Mucosa of rectum (tissue), 2 donors: ENCODE measurements around the gene PIF1.

Source experiments
- H3K27ac ChIP-seq, 2 donors: one replicate each; pipeline ENCODE4 v1.7.0; 2013; ENCODE audit warnings: inconsistent platforms in 2 of 2, low read depth in 2 of 2, low read length in 2 of 2
- H3K27me3 ChIP-seq, 2 donors: one replicate each; pipeline ENCODE4 v1.7.0; 2013; ENCODE audit warnings: low read length in 2 of 2; ENCODE audit not compliant: control insufficient read depth in 2 of 2, insufficient read depth in 2 of 2
- H3K36me3 ChIP-seq, 2 donors: one replicate each; pipeline ENCODE4 v1.7.0; 2013; ENCODE audit warnings: low read length in 2 of 2; ENCODE audit not compliant: control insufficient read depth in 2 of 2, insufficient read depth in 2 of 2
- H3K4me1 ChIP-seq, 2 donors: one replicate each; pipeline ENCODE4 v1.7.0; 2013; ENCODE audit warnings: low read length in 2 of 2, mild to moderate bottlenecking in 1 of 2; ENCODE audit not compliant: control insufficient read depth in 2 of 2, insufficient read depth in 2 of 2
- H3K4me3 ChIP-seq, 2 donors: one replicate each; pipeline ENCODE4 v1.7.0; 2013; ENCODE audit warnings: low read length in 2 of 2
- H3K9ac ChIP-seq, 2 donors: one replicate each; pipeline ENCODE4 v1.7.0; 2013; ENCODE audit warnings: low read length in 2 of 2, low read depth in 1 of 2, mild to moderate bottlenecking in 1 of 2
- H3K9me3 ChIP-seq, 2 donors: one replicate each; pipeline ENCODE4 v1.7.0; 2013; ENCODE audit warnings: low read length in 2 of 2; ENCODE audit not compliant: control insufficient read depth in 2 of 2
- donor health status: healthy.
- donor health status: Normal muscosa, but diverticular disease.

The PIF1 gene

DNA sequence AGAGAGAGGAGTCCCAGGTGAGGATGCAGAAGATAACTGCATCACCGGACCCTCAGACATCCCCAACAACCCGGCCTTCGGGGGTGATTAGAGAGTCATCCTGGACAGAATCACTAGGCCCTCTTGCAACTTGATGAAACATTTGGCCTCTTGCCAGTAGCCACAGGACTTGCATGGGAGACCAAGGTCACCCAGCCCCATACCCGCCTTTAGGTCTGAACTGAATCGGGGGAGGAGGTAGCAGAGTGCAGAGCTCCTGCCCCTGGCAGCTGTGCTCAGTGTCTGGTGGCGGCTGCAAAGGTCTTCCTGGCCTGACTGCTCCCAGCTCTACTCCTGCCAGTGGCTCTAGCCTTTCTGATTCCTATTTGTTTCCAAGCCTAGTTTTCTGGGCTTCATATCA, 12.4 kb downstream of the PIF1 start:
- no peaks in the 10 kb centered on the region for H3K9me3 ChIP-seq
- H3K36me3 ChIP-seq = no peaks in the 10 kb centered on the region
- H3K27ac ChIP-seq = no peak overlapping the region
- H3K9ac ChIP-seq = no peak overlapping the region
- H3K27me3 ChIP-seq = peaks cover 0 to 3% of the 10 kb centered on the region in 2 donors
- no peak overlapping the region for H3K4me3 ChIP-seq
- no peaks in the 10 kb centered on the region for H3K4me1 ChIP-seq

DNA sequence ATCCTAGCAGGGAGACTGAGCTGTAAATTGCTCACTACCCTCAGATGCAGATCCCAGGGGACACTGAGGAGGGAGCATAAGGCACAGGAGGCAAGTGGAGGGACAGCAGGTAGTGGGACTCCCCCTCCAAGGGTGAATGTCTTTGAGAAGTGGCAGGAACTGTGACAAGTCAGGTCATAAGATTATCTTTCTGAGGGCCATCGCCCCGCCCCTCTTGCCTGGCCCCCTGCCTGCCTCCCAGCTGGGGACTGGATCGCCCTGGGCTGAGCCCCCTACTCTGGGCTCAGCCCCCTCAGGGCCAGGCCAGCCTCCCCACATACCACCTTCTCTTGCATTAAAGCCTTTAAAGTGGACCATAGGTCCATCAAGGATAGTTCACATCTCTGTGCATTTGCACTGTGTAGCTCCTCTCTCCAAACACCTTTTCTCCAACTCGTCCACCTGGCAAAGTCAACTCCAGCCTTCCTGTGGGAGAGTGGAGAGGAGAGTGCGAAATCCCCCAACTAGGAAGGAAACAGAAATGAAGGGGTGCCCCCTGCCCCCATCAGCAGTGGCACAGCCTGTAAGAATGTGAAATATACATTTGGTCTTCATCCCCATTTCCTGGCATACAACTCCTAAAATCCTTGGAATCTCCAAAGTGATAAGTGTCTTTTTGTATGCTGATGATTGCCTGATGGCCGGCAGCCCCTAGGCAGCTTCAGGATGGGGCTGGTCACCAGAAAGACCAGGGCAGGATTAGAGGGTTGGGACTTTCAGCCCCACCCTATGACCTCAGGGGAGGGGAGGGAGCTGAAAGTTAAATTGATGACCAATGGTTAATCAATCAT, 14.7 kb downstream of the PIF1 start:
- peaks cover 0 to 3% of the 10 kb centered on the region in 2 donors for H3K27me3 ChIP-seq
- no peaks in the 10 kb centered on the region for H3K4me1 ChIP-seq
- no peaks in the 10 kb centered on the region for H3K9me3 ChIP-seq
- no peaks in the 10 kb centered on the region for H3K36me3 ChIP-seq
- H3K4me3 ChIP-seq = no peak overlapping the region
- peak overlapping the region in 1 of 2 donors; percentile 4 for H3K9ac ChIP-seq
- H3K27ac ChIP-seq = no peak overlapping the region

DNA sequence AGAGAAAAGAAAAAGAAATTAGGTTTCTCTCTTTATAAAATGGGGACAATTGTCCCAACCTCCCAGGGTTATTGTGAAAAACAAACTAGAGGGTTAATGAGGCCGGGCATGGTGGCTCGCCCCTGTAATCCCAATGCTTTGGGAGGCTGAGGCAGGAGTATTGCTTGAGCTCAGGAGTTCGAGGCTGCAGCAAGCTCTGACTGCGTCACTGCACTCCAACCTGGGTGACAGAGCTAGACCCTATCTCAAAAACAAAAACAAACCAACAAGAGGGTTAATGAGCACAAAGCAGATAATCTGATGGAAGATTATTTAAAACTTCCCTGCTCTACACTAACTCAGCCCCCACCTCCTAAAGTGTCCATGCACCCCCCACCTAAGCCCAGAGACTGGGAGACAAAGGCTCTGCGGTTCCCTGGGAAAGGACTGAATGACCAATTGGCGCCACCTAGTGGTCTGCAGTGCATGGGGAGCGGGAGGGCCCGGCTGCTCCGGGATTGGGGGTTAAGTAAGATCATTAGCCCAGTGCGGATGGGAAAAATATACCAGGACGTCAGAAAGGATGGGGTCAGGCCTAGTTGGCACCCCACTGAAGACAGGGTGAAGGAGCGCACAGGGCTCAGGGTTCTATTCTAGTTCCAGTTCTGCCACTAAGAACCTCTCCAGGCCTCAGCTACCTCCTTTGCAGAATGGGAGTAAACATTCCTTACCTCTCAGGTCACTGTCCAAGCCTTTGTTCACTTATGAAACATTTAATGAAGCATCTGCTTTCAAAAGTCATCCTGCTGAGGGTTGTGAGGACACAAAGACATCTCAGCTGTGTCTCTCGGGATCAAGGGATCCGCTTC, 15.6 kb downstream of the PIF1 start:
- H3K9me3 ChIP-seq = no peaks in the 10 kb centered on the region
- H3K27ac ChIP-seq = no peak overlapping the region
- no peaks in the 10 kb centered on the region for H3K36me3 ChIP-seq
- H3K4me1 ChIP-seq = no peaks in the 10 kb centered on the region
- H3K4me3 ChIP-seq = no peak overlapping the region
- peaks cover 0 to 3% of the 10 kb centered on the region in 2 donors for H3K27me3 ChIP-seq
- peak overlapping the region in 1 of 2 donors; percentile 4 for H3K9ac ChIP-seq

DNA sequence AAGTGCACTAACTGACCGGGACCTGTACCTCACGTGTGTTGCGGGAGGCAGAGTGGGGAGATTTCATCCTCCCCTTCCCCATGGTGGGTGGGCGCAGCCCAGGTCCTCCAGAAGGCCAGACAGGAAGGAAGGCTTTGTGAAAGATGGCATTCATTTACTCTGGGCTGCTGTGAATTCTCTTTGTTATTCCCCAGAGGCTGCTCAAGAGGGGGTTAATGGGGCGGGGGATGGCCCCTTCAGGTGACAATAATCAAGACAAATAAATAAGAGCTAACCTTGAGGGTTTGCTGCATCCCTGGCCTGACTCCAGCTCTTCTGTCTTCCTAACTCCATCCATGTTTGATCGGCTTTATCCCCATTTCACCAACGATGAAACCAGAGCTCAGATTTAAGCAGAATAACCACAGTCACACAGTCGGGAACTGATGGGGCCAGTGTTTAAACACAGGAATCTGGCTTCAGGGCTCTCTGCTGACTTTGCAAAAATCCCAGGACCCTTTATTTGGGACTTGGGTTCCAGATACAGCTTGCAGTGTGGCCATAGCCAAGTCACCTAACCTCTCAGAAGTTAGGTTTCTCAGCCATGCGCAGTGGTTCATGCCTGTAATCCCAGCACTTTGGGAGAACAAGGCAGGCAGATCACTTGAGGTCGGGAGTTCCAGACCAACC, 16.5 kb downstream of the PIF1 start:
- H3K9me3 ChIP-seq = no peaks in the 10 kb centered on the region
- peaks cover 0 to 3% of the 10 kb centered on the region in 2 donors for H3K27me3 ChIP-seq
- H3K36me3 ChIP-seq = no peaks in the 10 kb centered on the region
- no peak overlapping the region for H3K4me3 ChIP-seq
- H3K4me1 ChIP-seq = no peaks in the 10 kb centered on the region
- H3K9ac ChIP-seq = no peak overlapping the region
- no peak overlapping the region for H3K27ac ChIP-seq

GRCh38 chr15:64807751-64808222, 17.7 kb downstream of the PIF1 start:
- Histone ChIP-seq H3K27me3 (peaks cover 0 to 3% of the 10 kb centered on the region in 2 donors), H3K9me3 (no peaks in the 10 kb centered on the region), H3K36me3 (no peaks in the 10 kb centered on the region), H3K9ac (no peak overlapping the region), H3K4me1 (no peaks in the 10 kb centered on the region), H3K4me3 (no peak overlapping the region), H3K27ac (peak overlapping the region in 1 of 2 donors; percentile 38)

- H3K27ac ChIP-seq = peak overlapping the region; percentile 35 to 56
- H3K4me1 ChIP-seq = no peaks in the 10 kb centered on the region
- H3K27me3 ChIP-seq = peaks cover 0 to 3% of the 10 kb centered on the region in 2 donors
- H3K9ac ChIP-seq = no peak overlapping the region
- no peak overlapping the region for H3K4me3 ChIP-seq
- H3K36me3 ChIP-seq = no peaks in the 10 kb centered on the region
- no peaks in the 10 kb centered on the region for H3K9me3 ChIP-seq
Measured at GRCh38 chr15:64807051-64807749, 18.2 kb downstream of the PIF1 start.

DNA sequence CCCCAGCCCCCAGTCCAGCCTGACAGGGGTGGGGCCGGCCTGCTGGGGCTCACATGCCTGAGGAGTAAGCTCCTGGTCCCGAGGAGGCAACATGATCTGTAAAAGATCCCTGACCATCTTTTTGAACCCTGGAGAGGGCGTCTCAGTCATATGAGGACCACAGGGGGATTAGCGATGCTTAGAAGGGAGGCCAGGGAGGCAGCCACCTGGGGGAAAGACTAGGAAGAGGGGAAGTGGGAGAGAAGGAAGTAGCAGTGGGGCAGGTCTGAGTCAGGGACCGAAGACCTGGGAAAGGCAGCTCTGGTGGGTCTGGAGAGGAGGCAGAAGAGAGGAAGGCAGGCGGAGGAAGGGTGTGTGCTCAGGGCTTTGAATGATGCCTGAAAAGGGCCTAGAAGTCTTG, 18.9 kb downstream of the PIF1 start:
- peak overlapping the region; percentile 35 to 56 for H3K27ac ChIP-seq
- no peak overlapping the region for H3K9ac ChIP-seq
- no peaks in the 10 kb centered on the region for H3K9me3 ChIP-seq
- H3K36me3 ChIP-seq = no peaks in the 10 kb centered on the region
- H3K27me3 ChIP-seq = peaks cover 0 to 3% of the 10 kb centered on the region in 2 donors
- H3K4me1 ChIP-seq = no peaks in the 10 kb centered on the region
- no peak overlapping the region for H3K4me3 ChIP-seq

- Histone ChIP-seq H3K27me3 (peaks cover 0 to 3% of the 10 kb centered on the region in 2 donors), H3K9me3 (no peaks in the 10 kb centered on the region), H3K36me3 (no peaks in the 10 kb centered on the region), H3K4me3 (no peak overlapping the region), H3K9ac (no peak overlapping the region), H3K4me1 (no peaks in the 10 kb centered on the region), H3K27ac (no peak overlapping the region)
Measured at GRCh38 chr15:64804619-64805018, 20.8 kb downstream of the PIF1 start.

DNA sequence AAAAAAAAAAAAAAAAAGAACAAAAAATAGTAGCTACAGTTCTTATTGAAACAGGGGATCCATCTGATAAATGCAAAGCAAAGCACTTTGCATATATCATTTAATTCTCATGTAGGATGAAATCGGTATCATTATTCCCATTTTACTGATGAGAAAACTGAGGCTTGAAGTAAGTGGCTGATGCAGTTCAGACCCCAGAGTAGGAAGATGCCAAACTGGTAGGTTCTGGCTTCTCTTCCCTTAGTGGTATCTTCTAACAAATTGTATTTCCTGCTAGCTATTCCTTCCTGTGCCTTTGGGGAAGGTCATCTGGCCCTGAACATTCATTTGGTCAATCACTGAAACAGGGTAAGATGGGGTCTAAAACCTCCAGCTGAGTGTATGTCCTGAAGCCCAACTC, 21.9 kb downstream of the PIF1 start:
- Histone ChIP-seq H3K9me3 (no peaks in the 10 kb centered on the region), H3K9ac (no peak overlapping the region), H3K27ac (no peak overlapping the region), H3K27me3 (no peaks in the 10 kb centered on the region), H3K4me3 (no peak overlapping the region), H3K4me1 (no peaks in the 10 kb centered on the region), H3K36me3 (no peaks in the 10 kb centered on the region)
